Stimulated activated CD8-positive, alpha-beta memory T cell treated with anti-CD3 and anti-CD28 coated beads, Interleukin-15, amount 100 ng/mL, for 1 hour (primary cell): ENCODE data around the gene KIF13A.

Source experiments
- DNase-seq: peaks from one replicate; pipeline ENCODE4 v3.0.0-alpha.2; 2020; ENCODE audit warnings: low read depth

The KIF13A gene

GRCh38 chr6:17721671-17722070, 265.8 kb downstream of the KIF13A start:
- no peak for DNase-seq

GRCh38 chr6:17719323-17720041, 268.0 kb downstream of the KIF13A start:
- no peak for DNase-seq

GRCh38 chr6:17716221-17716620, 271.2 kb downstream of the KIF13A start:
- no peak for DNase-seq

GRCh38 chr6:17714879-17715851, 272.3 kb downstream of the KIF13A start:
- DNase-seq, result no peak

GRCh38 chr6:17714177-17714576, 273.3 kb downstream of the KIF13A start:
- no peak for DNase-seq

DNA sequence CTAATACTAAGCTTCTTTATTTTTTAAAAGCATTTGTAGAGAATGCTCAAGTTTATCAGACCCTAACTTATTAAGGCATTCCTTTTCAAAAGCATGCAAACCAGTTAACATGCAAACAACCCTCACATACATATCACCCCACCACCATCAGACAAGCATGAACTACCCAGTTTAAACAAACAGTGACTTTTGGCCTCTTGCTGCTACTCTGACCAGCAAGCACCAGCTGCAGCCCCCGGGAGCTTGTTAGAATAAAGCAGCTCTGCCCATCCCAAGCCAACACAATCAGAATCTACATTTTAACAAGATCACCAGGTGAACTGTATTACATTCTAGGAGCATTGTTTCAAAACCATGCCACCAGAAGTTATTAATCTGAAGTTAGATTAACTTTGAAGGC, 274.9 kb downstream of the KIF13A start:
- no peak for DNase-seq

- DNase-seq, result no peak
Measured at GRCh38 chr6:17710331-17710730, 277.1 kb downstream of the KIF13A start.

DNA sequence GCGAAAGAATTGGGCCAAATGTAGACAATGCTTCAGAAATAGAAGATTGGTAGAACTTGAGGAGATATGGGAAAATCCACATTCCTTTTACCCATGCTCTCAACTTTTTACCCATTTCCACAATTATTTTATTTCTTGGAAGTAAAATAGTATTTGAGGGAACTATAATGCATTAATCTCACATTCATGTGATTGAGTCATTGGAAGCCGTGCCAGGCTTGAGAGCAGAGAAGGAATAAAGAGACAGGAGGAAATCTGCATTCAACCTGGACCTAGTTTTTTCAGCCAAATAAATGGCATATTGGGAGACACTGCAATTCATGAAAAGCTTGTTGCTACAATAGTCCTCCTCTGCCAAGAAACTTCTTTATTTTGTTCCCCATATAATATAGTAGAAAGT, 278.0 kb downstream of the KIF13A start:
- DNase-seq, result no peak
